Measurements from ENCODE around the gene AATK.

Gene AATK

DNA sequence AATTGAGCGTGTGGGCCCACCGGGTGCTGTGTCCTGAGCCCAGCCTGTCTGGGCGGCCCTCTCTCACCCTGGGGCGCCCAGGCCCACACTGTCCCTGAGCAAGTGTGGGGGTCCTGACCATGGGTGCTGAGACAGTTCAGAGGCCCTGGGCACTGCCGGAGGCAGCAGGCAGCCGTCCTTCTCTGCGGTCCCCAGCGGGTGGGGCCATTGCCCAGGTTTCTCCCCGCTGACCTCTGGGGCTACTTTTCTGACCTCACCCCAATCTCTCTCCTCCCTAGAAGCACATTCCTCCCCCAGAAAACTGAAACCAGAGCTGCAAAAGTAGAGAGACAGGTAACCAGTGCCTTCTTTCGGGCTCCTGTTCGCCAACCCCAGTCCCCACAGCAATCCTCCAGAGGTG lies 36.7 kb downstream of the AATK start:
- DNase-seq (ENCODE audit: low read depth in 2 of 2): no peak

DNA sequence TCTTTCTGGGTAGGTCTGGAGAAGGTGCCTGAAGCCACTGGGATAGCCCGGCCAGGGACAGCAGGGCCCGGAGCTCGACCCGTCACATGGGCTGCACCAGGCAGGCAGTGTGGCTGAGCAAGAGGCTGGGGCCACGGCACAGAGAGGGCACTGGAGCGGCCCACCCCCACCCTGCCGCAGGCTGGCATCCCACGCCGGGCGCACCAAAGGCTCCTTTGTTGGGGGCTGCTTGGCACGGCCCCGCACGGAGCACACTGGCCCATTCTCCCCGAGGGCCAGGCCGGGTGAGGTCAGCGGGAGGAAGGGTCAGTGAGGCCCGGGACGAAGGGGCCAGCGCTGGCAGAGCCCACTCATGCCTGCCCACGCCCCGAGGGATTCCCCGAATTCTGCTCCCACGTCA lies 37.2 kb downstream of the AATK start:
- no peak for DNase-seq (ENCODE audit: low read depth in 2 of 2)

DNA sequence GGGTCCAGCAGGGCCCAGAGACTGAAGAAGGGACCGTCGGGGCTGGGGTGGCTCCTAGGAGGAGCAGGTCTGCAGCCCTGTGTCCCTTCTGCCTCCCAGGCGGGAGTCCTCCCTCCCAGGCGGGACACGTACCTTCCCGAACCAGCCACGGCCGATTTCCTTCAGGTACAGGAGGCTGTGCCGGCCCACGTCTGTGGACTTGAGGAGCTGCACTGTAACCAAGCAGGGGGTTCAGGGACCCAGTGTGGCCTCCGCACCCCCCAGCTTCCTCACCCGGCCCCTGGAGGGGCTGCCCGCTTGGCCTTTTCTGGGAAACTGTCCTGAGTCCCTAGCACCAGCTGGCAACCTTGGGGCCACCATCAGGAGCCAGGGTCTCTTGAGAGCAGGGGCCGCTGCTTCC lies 37.7 kb downstream of the AATK start:
- DNase-seq (ENCODE audit: low read depth in 2 of 2): no peak

DNA sequence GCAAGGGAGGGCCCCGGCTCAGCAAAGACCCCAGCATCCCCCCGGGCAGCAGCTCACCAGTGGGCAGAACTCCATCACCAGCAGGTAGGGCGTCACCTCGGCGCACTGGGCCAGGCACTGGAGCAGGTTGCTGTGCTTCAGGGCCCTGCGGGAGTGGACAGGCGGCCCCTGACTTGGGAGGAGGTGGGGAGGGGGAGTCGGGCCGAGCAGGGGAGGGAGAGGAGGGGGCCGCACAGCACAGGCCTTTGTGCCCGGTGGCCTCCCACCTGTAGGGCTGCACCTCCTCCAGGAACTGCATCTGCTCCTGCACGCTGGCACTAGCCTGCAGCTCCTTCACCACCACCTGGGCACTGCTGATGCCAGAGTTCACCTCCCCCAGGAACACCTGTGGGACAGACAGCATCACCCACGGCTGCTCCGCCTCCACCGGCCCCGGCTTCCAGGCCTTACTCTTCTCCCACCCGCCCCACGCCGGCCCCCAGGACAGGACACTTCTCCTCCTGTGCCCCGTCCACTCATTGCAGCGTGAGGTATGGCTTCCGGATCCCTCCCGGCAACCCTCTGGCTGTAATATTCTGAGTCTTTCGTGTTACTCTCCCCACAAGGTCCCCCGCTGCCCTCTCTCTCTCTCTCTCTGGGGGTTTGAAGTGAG lies 38.4 kb downstream of the AATK start:
- DNase-seq (ENCODE audit: low read depth in 2 of 2): no peak

DNA sequence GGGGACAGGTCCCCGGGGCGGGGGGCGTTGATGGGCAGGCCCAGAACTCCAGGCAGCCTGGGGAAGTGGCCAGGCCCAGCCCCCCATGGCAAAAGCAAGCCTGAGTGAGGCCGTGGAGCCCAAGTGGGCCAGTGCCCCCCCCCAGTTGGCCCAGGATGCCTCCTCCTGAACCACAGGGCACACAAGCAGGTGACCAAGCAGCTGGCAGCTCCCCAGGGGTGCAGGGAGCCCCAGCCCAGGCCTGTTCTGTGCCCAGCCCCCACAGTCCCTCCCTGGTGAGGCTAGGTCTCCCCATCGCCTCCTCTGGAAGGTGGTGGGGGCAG lies 38.9 kb downstream of the AATK start:
- no peak for DNase-seq (ENCODE audit: low read depth in 2 of 2)

DNA sequence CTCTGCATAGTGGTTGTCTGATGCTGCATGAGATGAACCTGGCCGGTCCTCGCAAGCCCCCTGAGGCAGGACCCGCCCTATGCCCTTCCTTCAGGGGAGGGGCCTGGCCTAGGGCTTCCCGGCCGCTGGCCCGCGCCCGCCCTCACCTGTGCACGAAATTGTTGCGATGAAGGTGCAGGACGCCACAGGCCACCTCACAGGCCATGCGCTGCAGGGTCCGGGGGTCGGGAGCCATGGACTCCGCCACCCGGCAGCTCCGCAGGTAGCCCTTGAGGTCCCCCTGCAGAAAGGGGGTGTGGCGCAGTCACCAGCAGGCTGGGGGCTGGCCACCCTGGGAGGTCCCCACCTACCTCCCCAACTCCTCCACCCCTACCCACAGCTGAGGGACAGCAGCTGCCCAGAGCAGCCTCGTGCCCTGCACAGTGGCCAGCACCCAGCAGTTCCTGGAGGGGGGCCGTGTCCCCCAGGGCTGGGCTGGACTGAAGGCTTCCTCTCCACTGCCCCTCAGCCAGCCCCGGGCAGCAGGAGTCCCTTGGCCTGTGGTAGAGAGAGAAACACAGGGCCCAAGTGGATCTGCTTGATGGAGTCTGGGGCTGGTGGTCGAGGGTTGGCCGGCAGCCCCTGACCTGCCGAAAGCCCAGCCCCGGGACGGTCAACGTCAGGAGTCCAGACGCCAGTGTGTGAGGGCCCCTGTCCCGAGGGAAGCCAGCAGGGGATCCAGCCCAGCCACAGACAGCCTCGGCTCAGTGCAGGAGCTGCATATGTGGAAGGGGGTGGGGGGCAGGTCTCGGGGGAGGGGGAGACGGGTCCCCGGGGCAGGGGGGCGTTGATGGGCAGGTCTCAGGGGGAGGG lies 39.5 kb downstream of the AATK start:
- no peak for DNase-seq (ENCODE audit: low read depth in 2 of 2)

DNA sequence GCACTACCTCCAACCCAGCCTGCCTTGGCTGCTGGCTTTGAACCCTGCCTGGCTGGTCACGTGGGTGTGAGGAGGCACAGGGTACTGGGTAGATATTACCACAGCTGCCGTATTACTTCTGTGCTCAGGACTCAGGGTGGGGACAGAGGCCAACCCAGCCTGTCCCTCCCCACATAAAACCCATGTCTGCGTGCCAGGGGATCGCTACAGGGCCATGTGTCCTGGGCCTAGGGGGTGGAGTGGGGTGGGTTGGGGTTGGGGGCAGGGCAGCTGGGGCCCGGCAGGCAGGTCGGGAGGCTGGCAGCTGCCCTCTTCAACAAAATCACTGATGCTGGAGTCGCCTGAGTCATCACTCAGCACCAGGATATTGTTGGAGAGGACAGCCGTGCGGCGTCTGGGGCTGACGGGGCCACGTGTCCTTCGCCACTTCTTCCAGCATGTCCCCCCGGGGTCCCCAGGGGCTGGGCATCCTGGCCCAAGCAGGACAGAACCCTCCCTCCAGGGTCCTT lies 40.4 kb downstream of the AATK start:
- no peak for DNase-seq (ENCODE audit: low read depth in 2 of 2)

DNA sequence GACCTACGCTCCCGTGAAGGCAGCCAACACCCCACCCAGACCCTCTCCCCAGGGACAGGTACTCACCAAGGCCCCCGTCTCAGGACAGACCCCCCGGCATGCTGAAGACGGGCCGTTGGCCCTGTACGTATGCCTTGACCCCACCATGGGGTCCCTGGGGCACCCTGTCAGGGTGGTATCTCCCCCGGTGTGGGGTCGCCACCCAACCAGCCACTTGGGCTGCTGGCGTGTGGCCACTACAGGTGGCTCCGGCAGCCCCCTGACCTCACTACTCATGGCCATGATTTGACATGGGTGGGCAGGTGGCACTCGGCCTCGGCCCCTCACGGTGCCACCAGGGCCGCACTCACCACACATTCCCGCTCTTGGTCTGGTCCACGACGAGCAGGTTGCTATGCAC lies 41.6 kb downstream of the AATK start:
- DNase-seq (ENCODE audit: low read depth in 2 of 2): no peak

DNA sequence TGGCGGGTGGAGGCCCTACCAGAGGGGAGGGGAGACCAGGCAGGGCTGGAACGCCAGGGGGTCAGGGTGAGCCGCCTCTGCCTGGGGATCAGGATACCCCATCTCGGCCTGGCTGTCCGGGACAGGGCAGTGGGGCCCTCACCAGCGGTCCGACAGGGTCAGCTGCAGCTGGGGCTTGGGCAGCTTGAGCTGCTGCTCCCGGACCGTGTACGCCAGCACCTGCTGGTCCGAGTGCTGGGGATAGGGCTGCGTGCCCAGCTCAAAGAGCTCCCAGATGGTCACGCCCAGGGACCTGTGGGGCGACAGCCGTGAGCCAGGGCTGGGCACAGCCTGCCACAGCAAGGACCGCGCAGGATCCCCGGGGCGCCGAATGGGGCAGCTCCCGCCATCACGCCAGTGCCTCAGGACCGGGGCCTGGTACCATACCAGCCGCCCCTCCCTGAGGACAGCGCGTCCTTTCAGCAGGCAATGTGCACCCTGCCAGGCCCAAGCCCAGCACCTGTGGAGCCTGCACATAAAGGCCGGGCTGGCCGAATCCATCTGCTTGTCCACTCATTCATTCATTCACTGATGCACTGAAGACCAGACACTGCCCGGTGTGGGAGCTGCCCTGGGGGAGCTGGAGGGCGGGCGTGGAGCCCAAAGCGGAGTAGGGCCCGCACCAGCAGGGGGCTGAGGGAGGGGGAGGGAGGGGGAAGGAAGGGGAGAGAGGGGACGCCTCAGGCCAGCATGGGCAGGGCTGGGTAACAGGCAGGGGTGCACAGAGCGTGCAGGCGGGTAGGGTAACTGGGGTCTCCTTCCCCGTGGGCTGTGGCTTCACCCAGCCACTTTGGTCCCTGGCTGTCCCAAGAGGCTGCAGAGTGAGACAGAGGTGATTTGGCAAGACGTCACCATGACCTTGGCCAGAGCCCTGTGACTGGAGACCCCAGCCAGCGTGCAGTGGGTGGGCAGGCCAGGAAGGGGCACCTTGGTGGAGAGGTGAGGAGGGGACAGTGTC lies 42.7 kb downstream of the AATK start:
- DNase-seq (ENCODE audit: low read depth in 2 of 2): no peak

DNA sequence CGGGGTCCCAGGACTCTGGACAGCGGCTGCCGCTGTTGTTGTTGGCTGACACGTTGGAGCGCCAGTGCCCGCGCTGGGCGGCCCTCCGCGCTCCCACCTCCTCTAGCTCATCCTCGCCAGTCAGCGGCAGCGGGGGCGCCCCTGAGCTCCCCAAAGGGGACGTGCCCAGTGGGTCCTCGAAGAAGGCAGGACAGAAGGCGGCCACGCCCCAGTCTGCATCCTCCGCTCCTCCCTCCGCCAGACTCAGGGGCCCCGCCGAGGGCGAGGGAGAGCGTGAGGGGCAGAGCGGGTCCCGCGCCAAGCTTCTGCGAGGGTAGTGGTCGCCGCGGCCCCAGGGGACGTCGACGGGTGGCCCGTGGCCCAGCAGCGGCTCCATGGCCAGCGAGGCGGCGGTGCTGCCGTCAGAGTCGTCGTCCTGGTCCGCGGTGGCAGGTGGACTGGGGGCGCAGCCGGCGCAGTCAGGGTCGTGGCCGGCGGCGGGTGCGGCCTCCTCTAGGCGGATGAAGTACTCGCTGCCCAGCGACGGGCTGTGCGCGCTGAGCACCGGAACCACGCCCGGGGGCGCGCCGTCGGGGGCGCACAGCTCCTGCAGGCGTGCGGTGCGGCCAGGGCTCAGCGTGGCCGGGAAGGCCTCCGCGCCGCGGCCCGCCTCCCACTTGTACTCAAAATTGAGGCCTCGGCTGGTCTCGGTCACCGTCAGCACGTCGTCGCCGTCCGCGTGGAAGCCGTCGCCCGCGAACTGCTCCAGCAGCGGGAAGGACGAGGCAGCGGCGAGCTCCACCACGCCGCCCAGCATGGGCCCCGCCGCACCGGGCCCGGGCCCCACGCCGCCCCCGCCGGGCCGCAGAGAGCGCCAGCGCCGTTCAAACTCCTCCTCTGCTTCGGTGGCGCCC lies 43.9 kb downstream of the AATK start:
- no peak for DNase-seq (ENCODE audit: low read depth in 2 of 2)

DNA sequence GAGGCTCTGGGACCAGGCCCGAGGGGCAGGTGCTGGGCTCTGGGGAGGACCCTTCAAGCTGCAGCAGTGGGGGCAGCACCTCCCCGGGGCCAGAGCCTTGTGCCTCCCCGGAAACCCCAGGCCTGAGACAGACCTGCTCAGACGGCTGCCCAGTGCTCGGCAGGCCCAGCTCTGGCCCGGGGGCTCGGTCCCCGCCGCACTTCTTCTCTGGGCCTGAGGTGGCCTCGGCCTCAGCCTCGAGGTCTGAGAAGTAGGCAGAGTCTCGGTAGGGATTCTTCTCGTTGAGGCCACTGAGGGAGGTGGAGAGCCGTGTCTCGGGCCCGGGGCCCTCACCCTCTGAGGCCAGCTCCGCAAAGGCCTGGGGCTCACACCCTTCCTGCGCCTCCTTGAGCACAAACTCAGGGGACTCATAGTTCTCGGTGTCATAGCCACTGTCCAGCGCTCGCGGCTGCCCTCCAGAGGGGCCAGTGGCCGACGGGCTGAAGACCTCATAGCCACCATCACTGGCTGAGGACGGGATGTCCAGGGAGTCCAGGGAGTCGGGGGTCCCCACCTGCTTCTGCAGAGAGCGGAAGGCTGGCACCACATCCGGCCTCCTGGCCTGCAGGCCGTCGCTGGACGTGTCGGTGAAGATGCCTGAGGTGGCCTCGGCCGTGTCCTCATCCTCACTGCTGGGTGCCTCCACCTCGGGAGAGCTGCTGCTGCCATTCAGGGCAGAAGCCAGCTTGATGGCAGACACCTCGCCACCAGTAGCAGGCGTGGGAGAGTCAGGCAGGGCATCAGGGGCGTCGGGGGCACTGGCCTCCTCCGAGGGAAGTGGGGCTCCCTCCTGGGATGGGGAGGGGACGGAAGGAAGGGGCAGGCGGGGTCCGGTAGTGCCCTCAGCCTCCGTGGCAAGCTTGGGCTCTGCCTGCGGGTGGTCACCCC lies 45.1 kb downstream of the AATK start:
- DNase-seq (ENCODE audit: low read depth in 2 of 2): no peak

DNA sequence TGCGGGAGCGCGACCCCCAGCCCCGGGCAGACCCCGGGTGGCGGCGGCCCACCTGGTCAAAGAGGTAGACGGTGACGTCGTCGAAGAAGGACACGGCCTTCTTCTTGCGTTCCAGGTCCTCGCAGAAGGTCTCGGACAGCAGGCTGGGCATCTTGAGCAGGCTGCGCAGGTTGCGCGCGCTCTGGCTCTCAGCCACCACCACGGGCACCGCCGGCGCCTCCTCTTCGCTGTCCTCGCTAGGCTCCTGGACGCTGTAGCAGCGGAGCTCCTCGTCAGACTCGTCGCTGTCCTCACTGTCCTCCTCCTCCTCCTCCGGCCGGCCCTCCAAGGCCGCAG lies 45.9 kb downstream of the AATK start:
- no peak for DNase-seq (ENCODE audit: low read depth in 2 of 2)

DNA sequence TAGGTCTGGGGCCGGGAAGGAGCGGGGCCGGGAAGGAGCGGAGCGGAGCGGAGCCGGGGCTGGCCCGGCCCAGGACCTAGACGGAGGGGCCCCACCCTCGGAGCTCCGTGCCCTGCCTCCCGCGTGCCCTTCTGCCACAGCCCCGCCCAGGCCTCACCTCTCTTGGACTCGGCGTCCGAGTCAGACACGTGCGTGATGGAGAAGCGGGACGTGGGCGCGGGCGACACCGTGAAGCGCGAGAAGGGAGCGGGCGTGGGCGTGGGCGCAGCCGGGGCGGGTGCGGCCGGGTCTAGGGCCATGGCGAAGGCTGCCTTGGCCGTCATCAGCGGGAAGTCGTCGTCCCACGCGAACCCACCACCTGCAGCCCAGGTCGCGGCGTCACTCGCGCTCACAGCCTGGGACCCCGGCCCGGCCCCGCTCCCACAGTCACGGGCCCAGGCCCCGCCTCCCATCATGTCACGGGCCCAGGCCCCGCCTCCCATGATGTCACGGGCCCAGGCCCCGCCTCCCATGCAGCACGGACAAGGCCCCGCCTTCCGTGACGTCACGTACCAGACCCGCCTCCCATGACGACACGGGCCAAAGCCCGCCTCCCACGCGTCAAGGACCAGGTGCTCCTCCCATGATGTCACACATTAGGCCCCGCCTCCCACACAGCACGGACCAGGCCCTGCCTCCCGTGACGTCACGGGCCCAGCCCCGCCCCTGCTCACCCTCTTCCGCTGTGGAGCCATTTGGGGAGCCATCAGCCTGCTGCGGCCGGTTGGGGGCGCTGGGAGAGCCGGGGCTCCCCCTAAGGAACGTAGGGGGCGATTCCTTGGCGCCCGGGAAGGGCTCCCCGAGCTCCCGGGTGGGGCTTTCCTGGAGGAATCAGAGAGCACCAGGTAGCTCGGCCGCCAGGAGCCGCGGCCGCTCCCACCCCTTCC lies 46.5 kb downstream of the AATK start:
- peak; percentile 54 to 69 for DNase-seq (ENCODE audit: low read depth in 2 of 2)

DNA sequence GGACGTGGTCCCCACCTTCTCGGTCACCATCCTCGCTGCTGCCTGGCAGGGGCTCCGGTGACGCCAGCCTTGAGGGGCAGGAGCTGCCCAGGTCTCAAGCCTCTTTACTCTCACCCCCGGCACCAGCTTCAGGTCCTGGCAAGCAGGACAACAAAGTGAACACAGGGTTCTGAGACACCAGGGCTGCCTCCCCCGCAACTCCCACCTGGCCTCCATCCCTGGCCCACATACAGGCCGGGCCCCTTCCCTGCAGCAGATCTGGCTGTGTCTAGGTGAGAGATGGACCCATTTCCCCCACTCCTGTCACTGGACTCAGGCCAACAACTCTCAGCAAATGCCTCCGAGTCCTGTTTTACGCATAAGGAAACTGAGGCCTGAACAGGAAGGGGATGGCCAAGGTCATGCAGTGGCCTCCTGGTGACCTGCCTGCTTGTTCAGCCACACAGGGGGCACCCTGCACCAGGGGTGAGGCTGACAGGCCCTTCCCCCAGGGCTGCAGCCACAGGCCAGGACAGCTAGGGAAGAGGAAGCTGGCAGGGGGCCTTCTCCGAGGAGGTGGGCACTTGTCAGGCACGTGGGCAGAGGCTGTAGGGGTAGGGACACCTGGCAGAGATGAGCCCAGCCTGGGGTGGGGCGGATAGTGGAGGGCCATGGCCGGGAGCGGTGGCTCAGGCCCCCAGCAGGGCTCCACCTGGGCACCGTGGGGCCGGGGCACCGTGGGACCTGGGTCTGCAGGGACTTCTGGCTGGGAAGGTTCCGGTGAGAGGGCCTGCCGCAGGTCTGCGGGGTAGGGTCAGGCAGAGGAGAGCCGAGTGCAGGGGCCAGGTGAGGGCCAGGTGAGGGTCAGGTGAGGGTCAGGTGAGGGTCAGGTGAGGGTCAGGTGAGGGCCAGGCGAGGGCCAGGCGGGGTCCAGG lies 47.5 kb downstream of the AATK start:
- DNase-seq (ENCODE audit: low read depth in 2 of 2): no peak

DNA sequence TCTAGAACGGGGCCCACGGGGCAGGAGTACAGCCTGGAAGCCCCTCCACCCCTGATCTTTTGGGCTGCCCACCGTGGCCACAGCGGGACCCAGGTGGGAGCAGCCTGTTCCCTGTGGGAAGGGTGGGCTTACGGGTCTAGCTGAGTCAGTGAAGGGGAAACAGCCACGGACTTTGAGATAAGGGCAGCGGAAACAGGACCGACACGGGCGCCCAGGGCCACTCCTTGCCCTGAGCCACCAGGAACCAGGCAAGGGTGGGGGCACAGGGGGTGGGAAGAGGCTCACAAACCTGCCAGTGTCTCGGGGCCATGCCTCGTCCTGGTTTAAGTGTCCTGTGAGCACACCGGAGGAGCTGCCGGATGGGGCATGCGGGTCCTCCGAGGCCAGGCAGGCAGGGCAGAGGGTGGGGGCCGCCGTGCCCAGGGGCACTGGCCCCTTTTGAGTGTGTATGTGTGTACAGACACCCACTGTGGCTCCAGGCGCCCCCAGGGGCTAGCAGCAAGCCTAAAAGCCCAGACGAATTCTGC lies 48.3 kb downstream of the AATK start:
- DNase-seq (ENCODE audit: low read depth in 2 of 2): no peak

DNA sequence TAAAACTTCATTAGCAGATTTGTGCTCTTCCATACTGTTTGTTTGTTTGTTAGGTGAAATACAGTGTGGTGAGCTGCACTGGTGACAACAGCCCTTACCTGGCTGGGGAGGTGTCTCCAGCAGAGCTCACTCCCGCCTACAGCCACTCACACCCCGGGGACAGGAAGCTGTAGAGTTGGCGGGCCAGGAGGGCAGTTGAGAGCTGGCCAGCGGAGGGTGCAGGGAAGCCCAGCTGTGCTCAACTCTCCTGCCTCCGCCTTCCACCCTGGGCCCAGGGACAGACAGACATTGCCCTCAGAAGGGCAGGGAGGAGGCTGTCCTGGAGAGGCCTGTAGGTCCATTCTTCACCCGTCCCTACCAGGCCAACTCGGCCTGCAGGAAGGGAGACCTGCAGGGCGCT lies 49.3 kb downstream of the AATK start:
- no peak for DNase-seq (ENCODE audit: low read depth in 2 of 2)

DNA sequence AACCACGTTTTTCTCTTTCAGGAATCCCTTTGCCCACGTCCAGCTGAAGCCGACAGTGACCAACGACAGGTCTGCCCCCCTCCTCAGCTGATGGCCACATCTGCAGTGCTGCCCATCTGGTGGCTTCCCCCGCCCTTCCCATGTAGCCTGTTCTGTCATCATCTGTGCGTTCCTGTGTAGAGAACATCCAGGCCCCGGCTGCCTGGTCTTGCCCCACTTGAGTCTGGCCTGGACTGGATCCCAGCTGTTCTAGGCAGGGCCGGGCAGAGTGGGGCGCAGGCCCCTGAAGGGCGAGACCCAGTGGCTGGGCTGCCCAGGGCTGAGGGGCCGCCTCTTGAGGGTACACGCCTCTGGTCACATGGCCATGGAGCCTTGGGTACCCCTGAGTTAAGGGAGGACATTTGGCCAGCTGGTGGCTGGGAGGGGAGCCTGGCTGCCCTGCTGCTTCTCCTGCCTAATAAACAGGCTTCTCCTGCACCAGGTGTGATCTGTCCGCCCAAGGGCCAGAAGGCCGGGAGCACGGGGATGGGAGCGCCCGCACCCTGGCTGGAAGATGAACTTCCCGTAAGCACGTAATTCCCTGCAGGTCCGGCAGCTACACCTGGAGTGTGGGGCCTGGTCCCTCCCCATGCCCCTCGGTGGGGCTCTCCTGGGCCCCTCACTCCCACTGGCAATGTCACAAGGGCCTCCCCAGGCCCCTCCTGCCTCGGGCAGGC lies 50.1 kb downstream of the AATK start:
- DNase-seq (ENCODE audit: low read depth in 2 of 2): no peak

Measured in stimulated activated CD8-positive, alpha-beta memory T cell treated with anti-CD3 and anti-CD28 coated beads, Interleukin-15, amount 100 ng/mL, for 4 hours (primary cell).